ENCODE data around the gene KIRREL3.

DNA sequence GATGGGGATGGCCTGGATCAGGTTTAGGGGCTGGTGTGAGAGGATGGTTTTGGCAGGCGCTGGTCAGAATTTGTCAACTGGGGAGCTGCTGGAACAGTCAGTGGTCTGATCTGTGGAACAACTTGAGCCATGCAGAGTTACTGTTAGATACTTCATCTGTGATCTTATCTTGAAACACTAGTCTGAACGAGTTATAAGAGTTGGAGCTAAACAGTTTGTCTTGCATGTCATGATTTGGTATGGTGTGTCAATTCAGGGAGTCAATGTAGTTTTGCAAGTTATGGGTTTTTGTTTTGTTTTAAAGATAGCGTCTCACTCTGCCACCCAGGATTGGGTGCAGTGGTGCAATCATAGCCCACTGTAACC lies 591.0 kb downstream of the KIRREL3 start:
- TF ChIP-seq POLR2A (IDR thresholded peaks at IDR 0.05; ENCODE audit: low read depth, low read length), result no peak
- TF ChIP-seq, protein P1, sequence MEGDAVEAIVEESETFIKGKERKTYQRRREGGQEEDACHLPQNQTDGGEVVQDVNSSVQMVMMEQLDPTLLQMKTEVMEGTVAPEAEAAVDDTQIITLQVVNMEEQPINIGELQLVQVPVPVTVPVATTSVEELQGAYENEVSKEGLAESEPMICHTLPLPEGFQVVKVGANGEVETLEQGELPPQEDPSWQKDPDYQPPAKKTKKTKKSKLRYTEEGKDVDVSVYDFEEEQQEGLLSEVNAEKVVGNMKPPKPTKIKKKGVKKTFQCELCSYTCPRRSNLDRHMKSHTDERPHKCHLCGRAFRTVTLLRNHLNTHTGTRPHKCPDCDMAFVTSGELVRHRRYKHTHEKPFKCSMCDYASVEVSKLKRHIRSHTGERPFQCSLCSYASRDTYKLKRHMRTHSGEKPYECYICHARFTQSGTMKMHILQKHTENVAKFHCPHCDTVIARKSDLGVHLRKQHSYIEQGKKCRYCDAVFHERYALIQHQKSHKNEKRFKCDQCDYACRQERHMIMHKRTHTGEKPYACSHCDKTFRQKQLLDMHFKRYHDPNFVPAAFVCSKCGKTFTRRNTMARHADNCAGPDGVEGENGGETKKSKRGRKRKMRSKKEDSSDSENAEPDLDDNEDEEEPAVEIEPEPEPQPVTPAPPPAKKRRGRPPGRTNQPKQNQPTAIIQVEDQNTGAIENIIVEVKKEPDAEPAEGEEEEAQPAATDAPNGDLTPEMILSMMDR (IDR thresholded peaks at IDR 0.05; ENCODE audit: extremely low read depth in 1 of 2, insufficient read depth in 1 of 2, low read depth in 1 of 2, low read length in 2 of 2), result no peak
- no peak for TF ChIP-seq MYC (IDR thresholded peaks at IDR 0.05; ENCODE audit: low read depth, low read length)
- TF ChIP-seq POLR2AphosphoS5 (IDR thresholded peaks at IDR 0.05; ENCODE audit: insufficient read depth, low read depth, low read length), result no peak
- TF ChIP-seq JUN (IDR thresholded peaks at IDR 0.05; ENCODE audit: borderline replicate concordance, insufficient read depth, insufficient read length, low read depth), result no peak
- TF ChIP-seq EZH2 (IDR thresholded peaks at IDR 0.05; ENCODE audit: borderline replicate concordance, low read depth, low read length, severe bottlenecking), result no peak

Data from endothelial cell of umbilical vein (primary cell).